ENCODE measurements around the gene SEMA4C.
"Not testable (repeated sequence)": the region's sequence is repeated elsewhere in the genome, so short reads cannot be mapped to it uniquely, and the experiment has no call there.

The SEMA4C gene

GRCh38 chr2:96865654-96866053, 4.2 kb downstream of the SEMA4C start:
- no peak for TF ChIP-seq CTCF (IDR thresholded peaks at IDR 0.05; ENCODE audit: low read depth, low read length, missing control alignments)
- H3K4me3 ChIP-seq (replicated peaks; ENCODE audit: low read depth, low read length) = no peak overlapping the region
- DNase-seq (ENCODE audit: extremely low read depth, low read depth) = no peak

- no peak for DNase-seq (ENCODE audit: extremely low read depth, low read depth)
- TF ChIP-seq CTCF (IDR thresholded peaks at IDR 0.05; ENCODE audit: low read depth, low read length, missing control alignments) = no peak
These were observed 5.4 kb downstream of the SEMA4C start for GRCh38 chr2:96864343-96865091.

GRCh38 chr2:96863575-96864342, 6.1 kb downstream of the SEMA4C start:
- DNase-seq (ENCODE audit: extremely low read depth, low read depth) = no peak
- no peak for TF ChIP-seq CTCF (IDR thresholded peaks at IDR 0.05; ENCODE audit: low read depth, low read length, missing control alignments)

More at GRCh38 chr2:96864343-96865091, 5.4 kb downstream of the SEMA4C start:
- no peak overlapping the region for H3K4me3 ChIP-seq (replicated peaks; ENCODE audit: low read depth, low read length)

GRCh38 chr2:96863056-96863455, 6.8 kb downstream of the SEMA4C start:
- H3K4me3 ChIP-seq (replicated peaks; ENCODE audit: low read depth, low read length); DNase-seq (ENCODE audit: extremely low read depth, low read depth): not testable (repeated sequence)

More at GRCh38 chr2:96863575-96864342, 6.1 kb downstream of the SEMA4C start:
- H3K4me3 ChIP-seq (replicated peaks; ENCODE audit: low read depth, low read length) = no peak overlapping the region

GRCh38 chr2:96861074-96861473, 8.8 kb downstream of the SEMA4C start:
- H3K4me3 ChIP-seq (replicated peaks; ENCODE audit: low read depth, low read length) = no peak overlapping the region
- DNase-seq (ENCODE audit: extremely low read depth, low read depth) = no peak
- no peak for TF ChIP-seq CTCF (IDR thresholded peaks at IDR 0.05; ENCODE audit: low read depth, low read length, missing control alignments)

GRCh38 chr2:96860065-96861029, 9.5 kb downstream of the SEMA4C start:
- H3K4me3 ChIP-seq (replicated peaks; ENCODE audit: low read depth, low read length) = no peak overlapping the region
- DNase-seq (ENCODE audit: extremely low read depth, low read depth) = no peak
- TF ChIP-seq CTCF (IDR thresholded peaks at IDR 0.05; ENCODE audit: low read depth, low read length, missing control alignments) = no peak

Data from HFF-Myc (cell line).